DMS53 treated with DMSO at 0.1 percent for 48 hours (cell line): ENCODE measurements around the gene SHANK2.

Experiments used
- DNase-seq: peaks from one replicate; lab custom pipeline; 2025; ENCODE audit not compliant: unreplicated experiment; lab: John Stamatoyannopoulos, UW

SHANK2 gene

GRCh38 chr11:71269603-71270511, 17.5 kb upstream of the SHANK2 start:
- no peak for DNase-seq

- no peak for DNase-seq
These were observed 16.4 kb upstream of the SHANK2 start for GRCh38 chr11:71268706-71269321.

GRCh38 chr11:71267807-71268421, 15.5 kb upstream of the SHANK2 start:
- DNase-seq: no peak

- DNase-seq: no peak
These were observed 13.9 kb upstream of the SHANK2 start for GRCh38 chr11:71266114-71266833.

- no peak for DNase-seq
These were observed 13.2 kb upstream of the SHANK2 start for GRCh38 chr11:71265559-71266092.

- DNase-seq: no peak
These were observed 11.0 kb upstream of the SHANK2 start for GRCh38 chr11:71263386-71263785.

GRCh38 chr11:71255800-71256479, 3.6 kb upstream of the SHANK2 start:
- no peak for DNase-seq

- DNase-seq: peak; percentile 89
These were observed 2.9 kb upstream of the SHANK2 start for GRCh38 chr11:71255323-71255722.

- DNase-seq: no peak
These were observed 1.4 kb upstream of the SHANK2 start for GRCh38 chr11:71253794-71254193.

GRCh38 chr11:71252770-71253730, 673 bp upstream of the SHANK2 start:
- peak; percentile 86 for DNase-seq

GRCh38 chr11:71251761-71252268, 562 bp downstream of the SHANK2 start:
- no peak for DNase-seq

GRCh38 chr11:71251151-71251721, 1.1 kb downstream of the SHANK2 start:
- DNase-seq: peak; percentile 32

- no peak for DNase-seq
These were observed 1.7 kb downstream of the SHANK2 start for GRCh38 chr11:71250523-71251150.

- no peak for DNase-seq
These were observed 3.1 kb downstream of the SHANK2 start for GRCh38 chr11:71249301-71249700.

GRCh38 chr11:71248656-71249055, 3.7 kb downstream of the SHANK2 start:
- DNase-seq: peak; percentile 53

- no peak for DNase-seq
These were observed 4.2 kb downstream of the SHANK2 start for GRCh38 chr11:71248251-71248570.

GRCh38 chr11:71247551-71248250, 4.7 kb downstream of the SHANK2 start:
- no peak for DNase-seq

GRCh38 chr11:71246559-71246958, 5.8 kb downstream of the SHANK2 start:
- DNase-seq: no peak
